H7 (cell line): ENCODE results near the gene MARCO. TPM values are rescaled to one million over a fixed set of nuclear protein-coding genes. Genes with fewer than 3 reads are reported as not detected.
"Not testable (repeated sequence)": the region's sequence is repeated elsewhere in the genome, so short reads cannot be mapped to it uniquely, and the experiment has no call there.

Experiments
- DNase-seq: peaks from one replicate; pipeline ENCODE4 v3.0.0; 2012
- H3K27me3 ChIP-seq: 2 replicates; pipeline ENCODE4 v1.6.0; 2011; ENCODE audit warnings: mild to moderate bottlenecking, low read length; ENCODE audit not compliant: control insufficient read depth, insufficient read depth
- H3K36me3 ChIP-seq: replicated peaks from 2 replicates; pipeline ENCODE4 v1.5.1; 2011; ENCODE audit warnings: low read length; ENCODE audit not compliant: control insufficient read depth, insufficient read depth
- H3K4me3 ChIP-seq: 2 replicates; pipeline ENCODE4 v1.5.1; 2011; ENCODE audit warnings: low read depth, mild to moderate bottlenecking, control low read depth, low read length, moderate library complexity; ENCODE audit not compliant: insufficient read depth
- total RNA-seq: library from RNA; depleted of rRNA; stranded (reverse); fragments of >200 nt; shearing (Covaris generic); gene quantifications from 2 replicates; pipeline ENCODE4 v1.2.3, GENCODE V29; 2014

MARCO gene
- total RNA-seq, 1 experiment from 2014 or later: not detected

- DNase-seq: no peak
- no peak overlapping the region for H3K4me3 ChIP-seq
- H3K27me3 ChIP-seq: no peaks in the 10 kb centered on the region
- H3K36me3 ChIP-seq: no peaks in the 10 kb centered on the region
Observed at GRCh38 chr2:118945881-118946280, 3.9 kb downstream of the MARCO start.

GRCh38 chr2:118948266-118948665, 6.3 kb downstream of the MARCO start:
- not testable (repeated sequence) for H3K4me3 ChIP-seq, H3K36me3 ChIP-seq, H3K27me3 ChIP-seq, DNase-seq

GRCh38 chr2:118954297-118955060, 12.5 kb downstream of the MARCO start:
- DNase-seq: no peak
- Histone ChIP-seq H3K4me3 (no peak overlapping the region), H3K36me3 (no peaks in the 10 kb centered on the region), H3K27me3 (no peaks in the 10 kb centered on the region)

GRCh38 chr2:118965737-118966136, 23.7 kb downstream of the MARCO start:
- no peak overlapping the region for H3K4me3 ChIP-seq
- no peaks in the 10 kb centered on the region for H3K27me3 ChIP-seq
- DNase-seq: no peak
- no peaks in the 10 kb centered on the region for H3K36me3 ChIP-seq

GRCh38 chr2:118967124-118967880, 25.3 kb downstream of the MARCO start:
- Histone ChIP-seq H3K36me3 (no peaks in the 10 kb centered on the region), H3K27me3 (no peaks in the 10 kb centered on the region), H3K4me3 (no peak overlapping the region)
- no peak for DNase-seq

- no peaks in the 10 kb centered on the region for H3K36me3 ChIP-seq
- DNase-seq: no peak
- no peak overlapping the region for H3K4me3 ChIP-seq
- no peaks in the 10 kb centered on the region for H3K27me3 ChIP-seq
Observed at GRCh38 chr2:118968042-118968441, 26.0 kb downstream of the MARCO start.

GRCh38 chr2:118968961-118969733, 27.2 kb downstream of the MARCO start:
- Histone ChIP-seq H3K27me3 (no peaks in the 10 kb centered on the region), H3K36me3 (no peaks in the 10 kb centered on the region), H3K4me3 (no peak overlapping the region)
- peak; percentile 4 for DNase-seq

- DNase-seq: peak; percentile 6
- Histone ChIP-seq H3K4me3 (no peak overlapping the region), H3K27me3 (no peaks in the 10 kb centered on the region), H3K36me3 (no peaks in the 10 kb centered on the region)
Observed at GRCh38 chr2:118969734-118970395, 27.9 kb downstream of the MARCO start.

GRCh38 chr2:118970396-118971135, 28.6 kb downstream of the MARCO start:
- H3K27me3 ChIP-seq: peaks cover 2% of the 10 kb centered on the region
- H3K4me3 ChIP-seq: no peak overlapping the region
- peak; percentile 25 for DNase-seq
- no peaks in the 10 kb centered on the region for H3K36me3 ChIP-seq

- peak; percentile 38 for DNase-seq
- Histone ChIP-seq H3K27me3 (peaks cover 6% of the 10 kb centered on the region), H3K36me3 (no peaks in the 10 kb centered on the region), H3K4me3 (no peak overlapping the region)
Observed at GRCh38 chr2:118971245-118972122, 29.5 kb downstream of the MARCO start.

- H3K36me3 ChIP-seq: no peaks in the 10 kb centered on the region
- H3K27me3 ChIP-seq: peaks cover 6% of the 10 kb centered on the region
- H3K4me3 ChIP-seq: no peak overlapping the region
- DNase-seq: peak; percentile 21
Observed at GRCh38 chr2:118973542-118973951, 31.6 kb downstream of the MARCO start.

GRCh38 chr2:118974103-118974993, 32.4 kb downstream of the MARCO start:
- Histone ChIP-seq H3K4me3 (no peak overlapping the region), H3K27me3 (peaks cover 6% of the 10 kb centered on the region), H3K36me3 (no peaks in the 10 kb centered on the region)
- DNase-seq: peak; percentile 20
